Kidney (tissue), 14 donors: ENCODE measurements around the gene MBOAT2. TPM values are rescaled to one million over a fixed set of nuclear protein-coding genes. Genes with fewer than 3 reads are reported as not detected.

Source experiments
- DNase-seq, 5 donors: peaks; one replicate each; pipeline ENCODE4 v3.0.0-alpha.2; 2013 to 2020
- FAIRE-seq: peaks from 2 replicates; lab custom pipeline; 2012; peaks lifted over from hg19 to GRCh38; lab: Jason Lieb, UNC
- H3K27ac ChIP-seq, 2 donors: one replicate each; pipeline ENCODE4 v1.7.0; 2013; ENCODE audit warnings: low read depth in 2 of 2, low read length in 2 of 2, inconsistent platforms in 1 of 2
- H3K27me3 ChIP-seq: one replicate; pipeline ENCODE4 v1.7.1; 2013; ENCODE audit warnings: low read length, inconsistent platforms; ENCODE audit not compliant: control insufficient read depth, insufficient read depth
- H3K36me3 ChIP-seq, 3 donors: one replicate each; pipeline versions ENCODE4 v1.7.0 to v1.7.1; 2013; ENCODE audit warnings: low read length in 3 of 3, control low read depth in 1 of 3, inconsistent platforms in 1 of 3; ENCODE audit not compliant: insufficient read depth in 3 of 3, control insufficient read depth in 2 of 3
- H3K4me1 ChIP-seq, 3 donors: one replicate each; pipeline versions ENCODE4 v1.7.0 to v1.7.1; 2013; ENCODE audit warnings: low read length in 3 of 3, inconsistent platforms in 1 of 3, low read depth in 1 of 3; ENCODE audit not compliant: control insufficient read depth in 2 of 3, insufficient read depth in 2 of 3
- H3K4me3 ChIP-seq, 3 donors: one replicate each; pipeline versions ENCODE4 v1.7.0 to v1.8.1; 2013; ENCODE audit warnings: low read length in 3 of 3, control low read depth in 1 of 3, inconsistent platforms in 1 of 3
- H3K9ac ChIP-seq, 3 donors: one replicate each; pipeline versions ENCODE4 v1.7.0 to v1.7.1; 2013; ENCODE audit warnings: low read length in 3 of 3, control low read depth in 1 of 3, inconsistent platforms in 1 of 3
- H3K9me3 ChIP-seq, 3 donors: one replicate each; pipeline versions ENCODE4 v1.7.0 to v1.7.1; 2013; ENCODE audit warnings: low read length in 3 of 3, control low read depth in 1 of 3, inconsistent platforms in 1 of 3; ENCODE audit not compliant: control insufficient read depth in 2 of 3, insufficient read depth in 1 of 3
- intact Hi-C: fragments of 100-400 bp; cut with DNase I; formaldehyde crosslinking; loops from one replicate; pipeline ENCODE4 v1.11.1; 2022
- polyA plus RNA-seq: library from polyadenylated mRNA; stranded (reverse); fragments of 350-450 nt; fragmentation: Illumina TruSeq; extraction: RNeasy Lipid Tissue Mini Kit (QIAGEN cat#74804); gene quantifications from one replicate; pipeline ENCODE4 v1.2.3, GENCODE V29; 2014; ENCODE audit warnings: low read depth, low replicate concordance; ENCODE audit not compliant: insufficient read depth
- total RNA-seq: library from RNA; stranded (reverse); fragmentation: NEBNext Ultra II Directional; extraction: Animal tissue kit (Norgen Biotek cat#: 25700); gene quantifications from one replicate; pipeline ENCODE4 v1.2.1, GENCODE V29; 2021
- TF ChIP-seq, protein P1 (sequence below): IDR thresholded peaks from 3 replicates; pipeline ENCODE4 v1.5.1; 2012; ENCODE audit warnings: mild to moderate bottlenecking, moderate library complexity, borderline replicate concordance; ENCODE audit not compliant: insufficient read depth; ENCODE audit errors: extremely low read depth
- donor health status: control.
- donor health status: control.
- donor health status: control.
- donor health status: control.
- donor health status: control.
- donor health status: DM: yes; HTN: yes; CAD: no.
- donor health status: Normal renal cell carcinoma (clear cell type).

Gene MBOAT2
- total and polyA plus RNA-seq, 2 donors from 2014 or later = 15.9 to 28.6 TPM

DNA sequence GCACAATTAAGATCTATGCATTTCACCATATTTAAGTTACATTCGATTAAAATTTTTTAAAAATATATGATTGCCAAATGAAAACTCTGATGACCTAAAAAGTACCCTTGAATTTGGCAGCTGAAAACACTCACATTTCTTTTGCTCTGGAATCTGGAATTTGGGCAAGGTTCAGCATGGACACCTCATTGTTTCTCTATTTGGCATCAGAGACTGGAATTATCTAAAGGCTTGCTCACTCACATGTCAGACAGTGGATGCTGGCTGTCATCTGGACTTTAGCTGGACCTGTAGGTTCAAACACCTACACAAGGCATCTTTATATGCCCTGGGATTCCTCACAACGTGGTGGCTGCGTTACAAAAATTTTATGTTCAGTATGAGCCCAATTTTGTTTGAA is 16.1 kb downstream of the MBOAT2 start:
- Histone ChIP-seq H3K9me3 (no peaks in the 10 kb centered on the region), H3K4me3 (no peak overlapping the region), H3K4me1 (peaks cover 0 to 3% (median 0%) of the 10 kb centered on the region in 3 donors), H3K9ac (no peak overlapping the region), H3K27ac (no peak overlapping the region), H3K36me3 (no peaks in the 10 kb centered on the region), H3K27me3 (no peaks in the 10 kb centered on the region)
- intact Hi-C loops = no loop called here
- DNase-seq = no peak
- TF ChIP-seq, protein P1, sequence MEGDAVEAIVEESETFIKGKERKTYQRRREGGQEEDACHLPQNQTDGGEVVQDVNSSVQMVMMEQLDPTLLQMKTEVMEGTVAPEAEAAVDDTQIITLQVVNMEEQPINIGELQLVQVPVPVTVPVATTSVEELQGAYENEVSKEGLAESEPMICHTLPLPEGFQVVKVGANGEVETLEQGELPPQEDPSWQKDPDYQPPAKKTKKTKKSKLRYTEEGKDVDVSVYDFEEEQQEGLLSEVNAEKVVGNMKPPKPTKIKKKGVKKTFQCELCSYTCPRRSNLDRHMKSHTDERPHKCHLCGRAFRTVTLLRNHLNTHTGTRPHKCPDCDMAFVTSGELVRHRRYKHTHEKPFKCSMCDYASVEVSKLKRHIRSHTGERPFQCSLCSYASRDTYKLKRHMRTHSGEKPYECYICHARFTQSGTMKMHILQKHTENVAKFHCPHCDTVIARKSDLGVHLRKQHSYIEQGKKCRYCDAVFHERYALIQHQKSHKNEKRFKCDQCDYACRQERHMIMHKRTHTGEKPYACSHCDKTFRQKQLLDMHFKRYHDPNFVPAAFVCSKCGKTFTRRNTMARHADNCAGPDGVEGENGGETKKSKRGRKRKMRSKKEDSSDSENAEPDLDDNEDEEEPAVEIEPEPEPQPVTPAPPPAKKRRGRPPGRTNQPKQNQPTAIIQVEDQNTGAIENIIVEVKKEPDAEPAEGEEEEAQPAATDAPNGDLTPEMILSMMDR = no peak
- no peak for FAIRE-seq

DNA sequence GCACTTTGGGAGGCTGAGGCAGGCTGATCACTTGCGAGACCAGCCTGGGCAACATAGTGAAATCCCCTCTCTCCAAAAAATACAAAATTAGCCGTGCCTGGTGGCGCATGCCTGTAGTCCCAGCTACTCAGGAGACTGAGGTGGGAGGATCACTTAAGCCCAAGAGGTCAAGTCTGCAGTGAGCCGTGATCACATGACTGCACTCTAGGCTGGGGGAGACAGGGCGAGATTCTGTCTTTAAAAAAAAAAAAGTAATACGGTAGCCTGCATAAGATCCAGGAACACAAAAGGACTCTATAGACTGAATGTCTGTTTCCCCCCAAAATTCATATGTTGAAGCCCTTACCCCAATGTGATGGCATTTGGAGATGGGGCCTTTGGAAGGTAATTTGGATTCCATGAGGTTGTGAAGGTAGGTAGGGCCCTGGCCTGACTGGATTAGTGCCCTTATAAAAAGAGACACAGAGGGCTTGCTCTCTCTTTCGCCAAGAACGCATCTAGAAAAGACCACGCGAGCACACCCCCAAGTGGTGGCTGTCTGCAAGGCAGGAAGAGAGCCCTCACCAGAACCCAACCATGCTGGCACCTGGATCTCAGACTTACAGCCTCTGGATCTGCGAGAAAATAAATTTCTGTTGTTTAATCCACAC is 17.0 kb downstream of the MBOAT2 start:
- FAIRE-seq (no peak), DNase-seq (no peak)
- Histone ChIP-seq H3K4me3 (no peak overlapping the region), H3K9ac (no peak overlapping the region), H3K36me3 (no peaks in the 10 kb centered on the region), H3K9me3 (no peaks in the 10 kb centered on the region), H3K27me3 (no peaks in the 10 kb centered on the region), H3K4me1 (peaks cover 0 to 3% (median 0%) of the 10 kb centered on the region in 3 donors), H3K27ac (no peak overlapping the region)
- TF ChIP-seq, protein P1 = no peak
- intact Hi-C loops = no loop called here

DNA sequence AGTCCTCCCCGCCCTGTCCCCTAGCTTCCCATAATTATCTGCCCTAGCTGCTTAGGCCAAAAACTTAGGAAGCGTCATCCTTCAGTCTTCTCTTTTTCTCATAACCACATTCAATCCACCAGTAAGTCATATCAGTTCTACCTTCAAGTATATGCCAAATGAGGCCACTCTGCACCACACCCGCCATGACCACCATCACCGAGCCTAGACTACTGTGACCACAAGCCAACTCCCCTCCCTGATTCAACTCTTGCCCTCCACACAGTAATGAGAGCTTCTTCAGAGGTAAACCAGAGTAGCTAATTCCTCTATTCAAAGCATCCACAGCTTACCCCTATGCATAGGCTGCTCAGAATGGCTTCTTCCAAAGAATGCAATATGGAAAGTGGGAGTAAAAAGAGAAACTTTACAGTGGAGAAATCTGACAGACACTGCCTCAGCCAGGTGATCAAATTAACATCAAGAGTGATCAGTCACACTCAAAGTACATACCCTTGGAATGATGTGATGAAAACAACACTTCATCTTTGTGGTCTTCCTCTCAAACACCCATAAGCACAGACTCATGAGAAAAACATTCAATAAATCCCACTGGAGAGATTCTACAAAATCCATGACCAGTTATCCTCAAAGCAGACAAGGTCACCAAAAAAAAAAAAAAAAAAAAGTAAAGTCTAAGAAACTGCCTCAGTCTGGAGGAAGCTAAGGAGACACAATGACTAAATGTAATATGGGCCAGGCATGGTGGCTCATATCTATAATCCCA is 17.7 kb downstream of the MBOAT2 start:
- Histone ChIP-seq H3K36me3 (no peaks in the 10 kb centered on the region), H3K27me3 (no peaks in the 10 kb centered on the region), H3K4me1 (peaks cover 0 to 3% (median 0%) of the 10 kb centered on the region in 3 donors), H3K9ac (no peak overlapping the region), H3K9me3 (no peaks in the 10 kb centered on the region), H3K27ac (no peak overlapping the region), H3K4me3 (no peak overlapping the region)
- intact Hi-C loops = no loop called here
- FAIRE-seq = no peak
- TF ChIP-seq, protein P1 = no peak
- no peak for DNase-seq
